Thyroid gland (tissue), 4 donors: ENCODE data around the gene DBF4B. TPM values are rescaled to one million over a fixed set of nuclear protein-coding genes. Genes with fewer than 3 reads are reported as not detected.

ENCODE experiments used
- DNase-seq, 2 donors: peaks; one replicate each; pipeline ENCODE4 v3.0.0-alpha.2; 2019
- H3K27ac ChIP-seq, 3 donors: fragments of 200-600 bp; sonication (generic); 1 replicate in 2 of 3; 2 replicates in 1 of 3; pipeline ENCODE4 v1.5.1; 2016 to 2019; ENCODE audit warnings: mild to moderate bottlenecking in 1 of 3, moderate library complexity in 1 of 3
- H3K27me3 ChIP-seq: fragments of 200-600 bp; sonication (generic); one replicate; pipeline ENCODE4 v1.5.1; 2019
- H3K36me3 ChIP-seq, 2 donors: fragments of 200-600 bp; sonication (generic); one replicate each; pipeline ENCODE4 v1.5.1; 2016 to 2019
- H3K4me1 ChIP-seq, 2 donors: fragments of 200-600 bp; sonication (generic); one replicate each; pipeline ENCODE4 v1.5.1; 2017 to 2019
- H3K4me3 ChIP-seq, 3 donors: fragments of 200-600 bp; sonication (generic); replicated peaks in 1 of 3; 1 replicate in 2 of 3; 2 replicates in 1 of 3; pipeline ENCODE4 v1.5.1; 2016; ENCODE audit warnings: mild to moderate bottlenecking in 1 of 3
- H3K9me3 ChIP-seq: fragments of 200-600 bp; sonication (generic); one replicate; pipeline ENCODE4 v1.5.1; 2017
- CTCF ChIP-seq, 6 experiments: fragments of 200-600 bp in 3 of 6; fragments of 450-650 bp in 3 of 6; sonication (generic) in 3 of 6; IDR thresholded peaks; one replicate each; pipeline ENCODE4 v1.5.1; 2016 to 2019; ENCODE audit warnings: antibody characterized with exemption in 6 of 6, mild to moderate bottlenecking in 2 of 6, inconsistent platforms in 1 of 6, moderate library complexity in 1 of 6
- POLR2A ChIP-seq, 2 donors: fragments of 450-650 bp; IDR thresholded peaks; one replicate each; pipeline ENCODE4 v1.6.1; 2017; ENCODE audit warnings: antibody characterized with exemption in 2 of 2, mild to moderate bottlenecking in 2 of 2, moderate library complexity in 1 of 2
- WGBS, 2 donors: methylation state at CpG; one replicate each; pipeline ENCODE4 v1.1.5; 2017; 5-methylcytosine and 5-hydroxymethylcytosine counted together
- intact Hi-C: fragments of 100-400 bp; cut with DNase I; formaldehyde crosslinking; loops from one replicate; pipeline ENCODE4 v1.15.1; 2023
- total RNA-seq, 4 donors: library from RNA; depleted of rRNA; stranded (reverse); fragments of >200 nt; gene quantifications; one replicate each; pipeline ENCODE4 v1.2.3, GENCODE V29; 2016

DBF4B gene
- total RNA-seq, 4 donors from 2014 or later = 2.4 to 8.0 (median 5.1) TPM

- Histone ChIP-seq H3K4me1 (peaks cover 2 to 13% of the 10 kb centered on the region in 2 donors), H3K36me3 (no peaks in the 10 kb centered on the region), H3K9me3 (no peaks in the 10 kb centered on the region), H3K27ac (no peak overlapping the region), H3K27me3 (no peaks in the 10 kb centered on the region), H3K4me3 (no peak overlapping the region)
- 86 to 100% methylated on average over 1 of the region's 1 CpG for WGBS, 2 donors
- TF ChIP-seq POLR2A (IDR thresholded peaks at IDR 0.05) (no peak), CTCF (IDR thresholded peaks at IDR 0.05) (no peak)
- no peak for DNase-seq
- intact Hi-C loops = no loop called here
These were observed 83.8 kb downstream of the DBF4B start for GRCh38 chr17:44792276-44792675.

- peaks cover 0 to 8% of the 10 kb centered on the region in 2 donors for H3K4me1 ChIP-seq
- H3K36me3 ChIP-seq = no peaks in the 10 kb centered on the region
- H3K4me3 ChIP-seq = no peak overlapping the region
- no peak for TF ChIP-seq CTCF (IDR thresholded peaks at IDR 0.05)
- no peak for TF ChIP-seq POLR2A (IDR thresholded peaks at IDR 0.05)
- intact Hi-C loops = no loop called here
- H3K27ac ChIP-seq = peak overlapping the region in 1 of 3 donors; percentile 33
- DNase-seq = no peak
- WGBS, 2 donors = 78 to 79% methylated on average over 18 of the region's 18 CpGs
- no peaks in the 10 kb centered on the region for H3K27me3 ChIP-seq
- H3K9me3 ChIP-seq = no peaks in the 10 kb centered on the region
These were observed 85.7 kb downstream of the DBF4B start for GRCh38 chr17:44793885-44794842.

- intact Hi-C loops = no loop called here
- no peak for TF ChIP-seq CTCF (IDR thresholded peaks at IDR 0.05)
- TF ChIP-seq POLR2A (IDR thresholded peaks at IDR 0.05) = no peak
- H3K36me3 ChIP-seq = no peaks in the 10 kb centered on the region
- peak overlapping the region; percentile 18 to 33 (median 30) for H3K27ac ChIP-seq
- H3K4me3 ChIP-seq = no peak overlapping the region
- 59 to 64% methylated on average over 10 of the region's 10 CpGs for WGBS, 2 donors
- H3K9me3 ChIP-seq = no peaks in the 10 kb centered on the region
- DNase-seq = no peak
- H3K27me3 ChIP-seq = no peaks in the 10 kb centered on the region
- peaks cover 0 to 8% of the 10 kb centered on the region in 2 donors for H3K4me1 ChIP-seq
These were observed 86.5 kb downstream of the DBF4B start for GRCh38 chr17:44794851-44795413.

- Histone ChIP-seq H3K9me3 (no peaks in the 10 kb centered on the region), H3K4me3 (no peak overlapping the region), H3K27me3 (no peaks in the 10 kb centered on the region), H3K27ac (peak overlapping the region; percentile 18 to 30 (median 23)), H3K36me3 (no peaks in the 10 kb centered on the region), H3K4me1 (peaks cover 0 to 8% of the 10 kb centered on the region in 2 donors)
- DNase-seq = no peak
- TF ChIP-seq POLR2A (IDR thresholded peaks at IDR 0.05) (no peak), CTCF (IDR thresholded peaks at IDR 0.05) (no peak)
- intact Hi-C loops = no loop called here
- 82 to 83% methylated on average over 9 of the region's 9 CpGs for WGBS, 2 donors
These were observed 87.0 kb downstream of the DBF4B start for GRCh38 chr17:44795421-44795820.

GRCh38 chr17:44795928-44796327, 87.5 kb downstream of the DBF4B start:
- Histone ChIP-seq H3K4me1 (peaks cover 0 to 8% of the 10 kb centered on the region in 2 donors), H3K36me3 (no peaks in the 10 kb centered on the region), H3K27ac (no peak overlapping the region), H3K27me3 (no peaks in the 10 kb centered on the region), H3K4me3 (no peak overlapping the region), H3K9me3 (no peaks in the 10 kb centered on the region)
- WGBS, 2 donors = 71 to 73% methylated on average over 6 to 10 of the region's 10 CpGs
- DNase-seq = no peak
- intact Hi-C loops = no loop called here
- TF ChIP-seq POLR2A (IDR thresholded peaks at IDR 0.05) (no peak), CTCF (IDR thresholded peaks at IDR 0.05) (no peak)
